Measurements from ENCODE around the gene SPAG17. TPM values are rescaled to one million over a fixed set of nuclear protein-coding genes. Genes with fewer than 3 reads are reported as not detected.

Gene SPAG17
- total RNA-seq, 1 experiment from 2014 or later, result not detected

- no peak for DNase-seq (ENCODE audit: unreplicated experiment)
- no peaks in the 10 kb centered on the region for H3K36me3 Mint-ChIP-seq (ENCODE audit: insufficient read depth, unreplicated experiment)
- CTCF ChIA-PET, result interaction anchor here (0.7 kb wide), 1 partner anchor 67 kb away, joined by 3 read pairs; no protein-coding TSS in a partner anchor
- H3K27ac Mint-ChIP-seq (ENCODE audit: low read depth, unreplicated experiment), result no peak overlapping the region
- H3K4me3 Mint-ChIP-seq (ENCODE audit: unreplicated experiment), result no peak overlapping the region
- H3K27me3 Mint-ChIP-seq (ENCODE audit: insufficient read depth, unreplicated experiment), result no peaks in the 10 kb centered on the region
- no peaks in the 10 kb centered on the region for H3K4me1 Mint-ChIP-seq (ENCODE audit: insufficient read depth, unreplicated experiment)
- POLR2A ChIA-PET, result no interaction called here
- no TSS peak for BruUV-seq (replicated peaks)
- H3K9me3 Mint-ChIP-seq (ENCODE audit: unreplicated experiment), result no peaks in the 10 kb centered on the region
- TF ChIP-seq CTCF (IDR thresholded peaks at IDR 0.05; ENCODE audit: unreplicated experiment), result no peak
- intact Hi-C loops (cut with micrococcal nuclease), result no loop called here
Measured at GRCh38 chr1:118183586-118183985, 1.4 kb downstream of the SPAG17 start.

- H3K27me3 Mint-ChIP-seq (ENCODE audit: insufficient read depth, unreplicated experiment), result no peaks in the 10 kb centered on the region
- CTCF ChIA-PET, result no interaction called here
- POLR2A ChIA-PET, result interaction anchor here (0.7 to 0.9 kb wide), 3 partner anchors 9 to 119 kb away, joined by 3 to 4 read pairs (median 3); no protein-coding TSS in a partner anchor
- H3K9me3 Mint-ChIP-seq (ENCODE audit: unreplicated experiment), result peaks cover 15% of the 10 kb centered on the region
- no peak overlapping the region for H3K4me3 Mint-ChIP-seq (ENCODE audit: unreplicated experiment)
- no peak for TF ChIP-seq CTCF (IDR thresholded peaks at IDR 0.05; ENCODE audit: unreplicated experiment)
- no peak for DNase-seq (ENCODE audit: unreplicated experiment)
- intact Hi-C loops (cut with micrococcal nuclease), result no loop called here
- no peaks in the 10 kb centered on the region for H3K4me1 Mint-ChIP-seq (ENCODE audit: insufficient read depth, unreplicated experiment)
- BruUV-seq (replicated peaks), result no TSS peak
- H3K36me3 Mint-ChIP-seq (ENCODE audit: insufficient read depth, unreplicated experiment), result no peaks in the 10 kb centered on the region
- no peak overlapping the region for H3K27ac Mint-ChIP-seq (ENCODE audit: low read depth, unreplicated experiment)
Measured at GRCh38 chr1:118177998-118178397, 7.0 kb downstream of the SPAG17 start.

- ChIA-PET CTCF (interaction anchor here (0.7 to 1.6 kb wide), 2 partner anchors 545 to 840 kb away, joined by 3 to 5 read pairs; no protein-coding TSS in a partner anchor), POLR2A (interaction anchor here (1.0 to 1.6 kb wide), 4 partner anchors 8 to 30 kb away, joined by 3 to 5 read pairs (median 4); no protein-coding TSS in a partner anchor)
- Mint-ChIP-seq H3K36me3 (ENCODE audit: insufficient read depth, unreplicated experiment) (no peaks in the 10 kb centered on the region), H3K27me3 (ENCODE audit: insufficient read depth, unreplicated experiment) (no peaks in the 10 kb centered on the region), H3K9me3 (ENCODE audit: unreplicated experiment) (peaks cover 2% of the 10 kb centered on the region), H3K4me3 (ENCODE audit: unreplicated experiment) (no peak overlapping the region), H3K4me1 (ENCODE audit: insufficient read depth, unreplicated experiment) (no peaks in the 10 kb centered on the region), H3K27ac (ENCODE audit: low read depth, unreplicated experiment) (no peak overlapping the region)
- TF ChIP-seq CTCF (IDR thresholded peaks at IDR 0.05; ENCODE audit: unreplicated experiment), result no peak
- intact Hi-C loops (cut with micrococcal nuclease), result no loop called here
- DNase-seq (ENCODE audit: unreplicated experiment), result no peak
- BruUV-seq (replicated peaks), result no TSS peak
Measured at GRCh38 chr1:118169016-118169415, 16.0 kb downstream of the SPAG17 start.

GRCh38 chr1:118160806-118161205 is 24.2 kb downstream of the SPAG17 start:
- H3K27ac Mint-ChIP-seq (ENCODE audit: low read depth, unreplicated experiment), result peak overlapping the region; percentile 1
- no peak overlapping the region for H3K4me3 Mint-ChIP-seq (ENCODE audit: unreplicated experiment)
- no peak for TF ChIP-seq CTCF (IDR thresholded peaks at IDR 0.05; ENCODE audit: unreplicated experiment)
- POLR2A ChIA-PET, result interaction anchor here (1.0 to 3.0 kb wide), 3 partner anchors 9 to 54 kb away, joined by 3 to 14 read pairs (median 4); no protein-coding TSS in a partner anchor
- H3K27me3 Mint-ChIP-seq (ENCODE audit: insufficient read depth, unreplicated experiment), result no peaks in the 10 kb centered on the region
- no peaks in the 10 kb centered on the region for H3K9me3 Mint-ChIP-seq (ENCODE audit: unreplicated experiment)
- CTCF ChIA-PET, result interaction anchor here (0.8 to 1.8 kb wide), 2 partner anchors 74 to 86 kb away, joined by 3 to 12 read pairs; no protein-coding TSS in a partner anchor
- H3K36me3 Mint-ChIP-seq (ENCODE audit: insufficient read depth, unreplicated experiment), result no peaks in the 10 kb centered on the region
- DNase-seq (ENCODE audit: unreplicated experiment), result peak; percentile 42
- H3K4me1 Mint-ChIP-seq (ENCODE audit: insufficient read depth, unreplicated experiment), result peaks cover 18% of the 10 kb centered on the region
- intact Hi-C loops (cut with micrococcal nuclease), result no loop called here
- BruUV-seq (replicated peaks), result no TSS peak

All from MCF 10A (cell line).